Testis (tissue), 2 donors: ENCODE results near the gene CCBE1.

Experiments
- POLR2A ChIP-seq: fragments of 450-650 bp; IDR thresholded peaks from one replicate; pipeline ENCODE4 v1.6.1; 2017; ENCODE audit warnings: antibody characterized with exemption, mild to moderate bottlenecking, moderate library complexity
- TF ChIP-seq, protein P1 (sequence below), 3 experiments: fragments of 450-650 bp in 2 of 3; fragments of 200-600 bp in 1 of 3; sonication (generic) in 1 of 3; IDR thresholded peaks; one replicate each; pipeline ENCODE4 v1.5.1; 2016 to 2019; ENCODE audit warnings: antibody characterized with exemption in 3 of 3, mild to moderate bottlenecking in 2 of 3, moderate library complexity in 1 of 3

GRCh38 chr18:59664329-59664728, 32.9 kb downstream of the CCBE1 start:
- TF ChIP-seq, protein P1, sequence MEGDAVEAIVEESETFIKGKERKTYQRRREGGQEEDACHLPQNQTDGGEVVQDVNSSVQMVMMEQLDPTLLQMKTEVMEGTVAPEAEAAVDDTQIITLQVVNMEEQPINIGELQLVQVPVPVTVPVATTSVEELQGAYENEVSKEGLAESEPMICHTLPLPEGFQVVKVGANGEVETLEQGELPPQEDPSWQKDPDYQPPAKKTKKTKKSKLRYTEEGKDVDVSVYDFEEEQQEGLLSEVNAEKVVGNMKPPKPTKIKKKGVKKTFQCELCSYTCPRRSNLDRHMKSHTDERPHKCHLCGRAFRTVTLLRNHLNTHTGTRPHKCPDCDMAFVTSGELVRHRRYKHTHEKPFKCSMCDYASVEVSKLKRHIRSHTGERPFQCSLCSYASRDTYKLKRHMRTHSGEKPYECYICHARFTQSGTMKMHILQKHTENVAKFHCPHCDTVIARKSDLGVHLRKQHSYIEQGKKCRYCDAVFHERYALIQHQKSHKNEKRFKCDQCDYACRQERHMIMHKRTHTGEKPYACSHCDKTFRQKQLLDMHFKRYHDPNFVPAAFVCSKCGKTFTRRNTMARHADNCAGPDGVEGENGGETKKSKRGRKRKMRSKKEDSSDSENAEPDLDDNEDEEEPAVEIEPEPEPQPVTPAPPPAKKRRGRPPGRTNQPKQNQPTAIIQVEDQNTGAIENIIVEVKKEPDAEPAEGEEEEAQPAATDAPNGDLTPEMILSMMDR (IDR thresholded peaks at IDR 0.05), result no peak
- TF ChIP-seq POLR2A, result no peak
